ENCODE measurements around the gene POR.

DNA sequence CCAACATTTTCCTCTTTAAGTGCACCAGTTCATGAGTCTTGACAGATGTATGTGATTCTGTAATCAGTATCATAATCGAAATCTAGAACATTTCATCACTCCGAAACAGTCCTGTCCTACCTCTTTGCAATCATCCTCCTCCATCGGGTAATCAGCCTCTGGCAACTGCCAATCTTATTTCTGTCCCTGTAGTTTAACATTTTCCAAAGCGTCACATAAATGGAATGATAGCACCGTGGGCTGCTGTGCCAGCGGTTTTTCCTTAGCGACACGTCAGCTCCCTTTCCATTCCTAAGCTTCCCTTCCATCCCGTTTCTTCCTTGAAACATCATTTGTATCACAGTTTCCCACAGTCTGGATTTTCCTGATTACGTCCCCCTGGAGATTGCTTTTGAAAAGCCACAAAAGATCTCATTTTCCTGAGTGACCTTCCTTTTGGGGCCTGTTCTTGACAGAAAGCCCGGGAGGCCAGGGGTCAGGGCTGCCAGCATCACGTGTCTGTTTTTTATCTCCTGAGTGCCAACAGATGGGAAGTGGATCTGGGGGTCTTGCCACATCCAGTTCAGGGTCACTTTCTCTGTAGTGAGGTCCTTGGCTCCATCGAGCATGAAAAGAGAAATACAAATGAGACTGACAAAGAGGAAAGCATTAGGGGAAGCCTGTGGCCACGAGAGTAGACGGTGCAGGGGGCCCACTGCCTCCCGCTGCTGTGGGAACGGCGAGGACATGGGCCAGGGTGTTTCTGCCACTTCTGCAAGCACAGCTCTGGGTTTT lies 47.8 kb downstream of the POR start:
- TF ChIP-seq POLR2A (IDR thresholded peaks at IDR 0.05; ENCODE audit: insufficient read depth in 1 of 2, low read depth in 2 of 2, low read length in 2 of 2) (no peak), ATM (IDR thresholded peaks at IDR 0.05; ENCODE audit: borderline replicate concordance) (no peak), RBAK (CRISPR knock-in tag; IDR thresholded peaks at IDR 0.05) (no peak), MAZ (IDR thresholded peaks at IDR 0.05; ENCODE audit: borderline replicate concordance, low read depth, low read length) (no peak), MAZ (CRISPR knock-in tag; IDR thresholded peaks at IDR 0.05; ENCODE audit: low read depth) (no peak), BRCA1 (CRISPR knock-in tag; IDR thresholded peaks at IDR 0.05) (no peak)
- TF ChIP-seq, protein P1, sequence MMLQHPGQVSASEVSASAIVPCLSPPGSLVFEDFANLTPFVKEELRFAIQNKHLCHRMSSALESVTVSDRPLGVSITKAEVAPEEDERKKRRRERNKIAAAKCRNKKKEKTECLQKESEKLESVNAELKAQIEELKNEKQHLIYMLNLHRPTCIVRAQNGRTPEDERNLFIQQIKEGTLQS (CRISPR knock-in tag; IDR thresholded peaks at IDR 0.05): no peak
